GM23338 (cell line): Measurements from ENCODE around the gene TTC33. TPM values are rescaled to one million over a fixed set of nuclear protein-coding genes. Genes with fewer than 3 reads are reported as not detected.

Experiments used
- ATAC-seq: fragments of 200-7000 bp; cut with Tn5 transposase; 3 replicates; pipeline ENCODE4 v1.9.1; 2020
- DNase-seq: peaks from one replicate; pipeline ENCODE4 v3.0.0-alpha.2; 2015; ENCODE audit warnings: low spot score
- H2AFZ ChIP-seq: fragments of 200-600 bp; sonication (generic); 2 replicates; pipeline ENCODE4 v1.8.0; 2016; ENCODE audit warnings: antibody characterized with exemption, mild to moderate bottlenecking, moderate library complexity
- H3F3A ChIP-seq: fragments of 200-600 bp; sonication (generic); replicated peaks from 2 replicates; pipeline ENCODE4 v1.8.0; 2017; ENCODE audit warnings: antibody characterized with exemption, mixed run types, low read depth
- H3K27ac ChIP-seq: fragments of 200-600 bp; sonication (generic); 2 replicates; pipeline ENCODE4 v1.6.1; 2016; ENCODE audit warnings: low read depth
- H3K27me3 ChIP-seq: fragments of 200-600 bp; sonication (generic); 2 replicates; pipeline ENCODE4 v1.8.0; 2016; ENCODE audit warnings: mild to moderate bottlenecking, mixed run types, moderate library complexity; ENCODE audit not compliant: insufficient read depth
- H3K36me3 ChIP-seq: fragments of 200-600 bp; sonication (generic); 2 replicates; pipeline ENCODE4 v1.8.0; 2016; ENCODE audit warnings: mild to moderate bottlenecking; ENCODE audit not compliant: insufficient read depth
- H3K4me1 ChIP-seq: fragments of 200-600 bp; sonication (generic); 2 replicates; pipeline ENCODE4 v1.8.0; 2016; ENCODE audit warnings: mild to moderate bottlenecking, moderate library complexity; ENCODE audit not compliant: insufficient read depth
- H3K4me2 ChIP-seq: fragments of 200-600 bp; sonication (generic); 2 replicates; pipeline ENCODE4 v1.7.1; 2017; ENCODE audit warnings: mixed run types
- H3K4me3 ChIP-seq: fragments of 200-600 bp; sonication (generic); 2 replicates; pipeline ENCODE4 v1.6.1; 2016; ENCODE audit warnings: mixed run types
- H3K79me2 ChIP-seq: fragments of 200-600 bp; sonication (generic); replicated peaks from 2 replicates; pipeline ENCODE4 v1.8.0; 2017; ENCODE audit warnings: mild to moderate bottlenecking; ENCODE audit not compliant: insufficient read depth
- H3K9me2 ChIP-seq: fragments of 200-600 bp; sonication (generic); 2 replicates; pipeline ENCODE4 v1.8.0; 2017; ENCODE audit not compliant: insufficient read depth
- H4K20me1 ChIP-seq: fragments of 200-600 bp; sonication (generic); replicated peaks from 2 replicates; pipeline ENCODE4 v1.8.0; 2017; ENCODE audit warnings: mild to moderate bottlenecking; ENCODE audit not compliant: insufficient read depth
- H3K27ac Mint-ChIP-seq: 2 replicates; pipeline ENCODE4 v1.8.0; 2020; ENCODE audit warnings: inconsistent platforms, mild to moderate bottlenecking, moderate library complexity, mixed read lengths
- H3K27me3 Mint-ChIP-seq: 3 replicates; pipeline ENCODE4 v1.8.0; 2022; ENCODE audit warnings: low read depth, mild to moderate bottlenecking, moderate library complexity, mixed read lengths, inconsistent platforms; ENCODE audit not compliant: insufficient read depth, poor library complexity
- H3K36me3 Mint-ChIP-seq: 3 replicates; pipeline ENCODE4 v1.8.0; 2021; ENCODE audit warnings: low read depth, mild to moderate bottlenecking, inconsistent platforms, moderate library complexity, mixed read lengths
- H3K4me1 Mint-ChIP-seq: 3 replicates; pipeline ENCODE4 v1.8.0; 2020; ENCODE audit warnings: mild to moderate bottlenecking, inconsistent platforms, mixed read lengths
- H3K4me3 Mint-ChIP-seq: 3 replicates; pipeline ENCODE4 v1.8.0; 2021; ENCODE audit warnings: moderate library complexity, mild to moderate bottlenecking, inconsistent platforms, mixed read lengths
- H3K9me3 Mint-ChIP-seq: 3 replicates; pipeline ENCODE4 v1.8.0; 2020; ENCODE audit warnings: moderate library complexity, mild to moderate bottlenecking, inconsistent platforms, mixed read lengths
- CREB1 ChIP-seq: fragments of 250-450 bp; sonication (Bioruptor Pico); IDR thresholded peaks from 2 replicates; pipeline ENCODE4 v1.5.0; 2020; ENCODE audit warnings: low read depth, mild to moderate bottlenecking, moderate library complexity
- CTCF ChIP-seq, 2 experiments: fragments of 200-600 bp in 1 of 2; sonication (generic) in 1 of 2; conservative IDR thresholded peaks; 2 replicates each; pipeline versions ENCODE4 v1.5.1 to v1.6.1; 2016 to 2017; ENCODE audit warnings: antibody characterized with exemption in 2 of 2, low read depth in 2 of 2, mild to moderate bottlenecking in 2 of 2, moderate library complexity in 1 of 2
- ETS1 ChIP-seq: IDR thresholded peaks from 2 replicates; pipeline ENCODE4 v1.6.1; 2016; ENCODE audit warnings: antibody characterized with exemption
- EZH2 ChIP-seq: fragments of 200-600 bp; sonication (generic); IDR thresholded peaks from one replicate; pipeline ENCODE4 v1.8.0; 2017; ENCODE audit warnings: antibody characterized with exemption, mild to moderate bottlenecking, low read depth; ENCODE audit not compliant: unreplicated experiment
- EZH2phosphoT487 ChIP-seq: fragments of 200-600 bp; sonication (generic); IDR thresholded peaks from one replicate; pipeline ENCODE4 v1.8.1; 2018; ENCODE audit warnings: antibody characterized with exemption; ENCODE audit not compliant: unreplicated experiment
- JUNB ChIP-seq: IDR thresholded peaks from one replicate; pipeline ENCODE4 v1.6.1; 2016; ENCODE audit warnings: antibody characterized with exemption; ENCODE audit not compliant: unreplicated experiment
- NANOG ChIP-seq: IDR thresholded peaks from 2 replicates; pipeline ENCODE4 v1.6.1; 2016; ENCODE audit warnings: antibody characterized with exemption, borderline replicate concordance
- POLR2AphosphoS5 ChIP-seq: IDR thresholded peaks from 2 replicates; pipeline ENCODE4 v1.6.1; 2016; ENCODE audit warnings: antibody characterized with exemption, low read depth
- REST ChIP-seq: IDR thresholded peaks from one replicate; pipeline ENCODE4 v1.6.1; 2018; ENCODE audit warnings: antibody characterized with exemption; ENCODE audit not compliant: unreplicated experiment
- STAT1 ChIP-seq: IDR thresholded peaks from one replicate; pipeline ENCODE4 v1.6.1; 2016; ENCODE audit warnings: antibody characterized with exemption; ENCODE audit not compliant: unreplicated experiment
- ZNF114 ChIP-seq: fragments of 250-450 bp; sonication (Bioruptor Pico); IDR thresholded peaks from 2 replicates; pipeline ENCODE4 v1.5.0; 2020; ENCODE audit warnings: mild to moderate bottlenecking, moderate library complexity
- polyA plus RNA-seq: library from polyadenylated mRNA; unstranded; fragments of >200 nt; fragmentation: Nextera tagmentation; extraction: Ambion mirVana; gene quantifications from 2 replicates; pipeline ENCODE4 v1.2.1, GENCODE V29; 2016
- total RNA-seq: library from RNA; depleted of rRNA; stranded (reverse); fragments of >200 nt; shearing (Covaris generic); gene quantifications from 2 replicates; pipeline ENCODE4 v1.2.3, GENCODE V29; 2014

TTC33 gene
- total and polyA plus RNA-seq, 2 experiments from 2014 or later, result 4.1 to 11.5 TPM

- H3K27me3 Mint-ChIP-seq, result peaks cover 1% of the 10 kb centered on the region
- Histone ChIP-seq H3K36me3 (peaks cover 23% of the 10 kb centered on the region; the same call in 1 of the 2 replicates), H3K27me3 (no peaks in the 10 kb centered on the region), H3K4me2 (no peak overlapping the region), H2AFZ (no peak overlapping the region), H3K4me1 (no peaks in the 10 kb centered on the region), H3K4me3 (no peak overlapping the region), H3K9me2 (no peaks in the 10 kb centered on the region), H3K27ac (no peak overlapping the region), H3K79me2 (0 out of 2 replicates have a peak, but pooled peaks cover 5% of the 10 kb centered on the region), H4K20me1 (no peaks in the 10 kb centered on the region; the same call in 1 of the 2 replicates), H3F3A (no peaks in the 10 kb centered on the region)
- H3K36me3 Mint-ChIP-seq, result peaks cover 31% of the 10 kb centered on the region
- no peak for ATAC-seq
- H3K9me3 Mint-ChIP-seq, result no peaks in the 10 kb centered on the region
- no peak overlapping the region for H3K27ac Mint-ChIP-seq
- DNase-seq, result no peak
- H3K4me3 Mint-ChIP-seq, result no peak overlapping the region
- no peaks in the 10 kb centered on the region for H3K4me1 Mint-ChIP-seq
- no peak for TF ChIP-seq EZH2phosphoT487
- TF ChIP-seq STAT1, result no peak
- no peak for TF ChIP-seq POLR2AphosphoS5
- no peak for TF ChIP-seq REST
- TF ChIP-seq CREB1, result no peak
- no peak for TF ChIP-seq NANOG
- no peak for TF ChIP-seq CTCF (conservative IDR thresholded peaks at IDR 0.05; ENCODE audit: low read depth in 2 of 2)
- TF ChIP-seq JUNB, result no peak
Measured at GRCh38 chr5:40770764-40771163, 15.0 kb upstream of the TTC33 start.

- H3K9me2 ChIP-seq, result no peaks in the 10 kb centered on the region
- no peak overlapping the region for H3K4me3 Mint-ChIP-seq
- H3K27me3 ChIP-seq, result no peaks in the 10 kb centered on the region
- no peak overlapping the region for H3K4me3 ChIP-seq
- no peak overlapping the region for H3K27ac Mint-ChIP-seq
- H3K27ac ChIP-seq, result no peak overlapping the region
- no peaks in the 10 kb centered on the region for H3K9me3 Mint-ChIP-seq
- peaks cover 3% of the 10 kb centered on the region; the same call in 1 of the 2 replicates for H4K20me1 ChIP-seq
- no peak for ATAC-seq
- H2AFZ ChIP-seq, result no peak overlapping the region
- peaks cover 46% of the 10 kb centered on the region for H3K36me3 Mint-ChIP-seq
- H3K27me3 Mint-ChIP-seq, result peaks cover 2% of the 10 kb centered on the region
- no peak overlapping the region for H3K4me2 ChIP-seq
- no peak for DNase-seq
- H3F3A ChIP-seq, result no peaks in the 10 kb centered on the region
- H3K79me2 ChIP-seq, result no peaks in the 10 kb centered on the region
- no peak for TF ChIP-seq STAT1
- TF ChIP-seq JUNB, result no peak
- TF ChIP-seq EZH2, result no peak
- TF ChIP-seq REST, result no peak
- no peak for TF ChIP-seq POLR2AphosphoS5
- no peak for TF ChIP-seq ZNF114 (CRISPR knock-in tag)
- no peak for TF ChIP-seq ETS1
- H3K4me1 ChIP-seq, result no peaks in the 10 kb centered on the region
- no peaks in the 10 kb centered on the region for H3K4me1 Mint-ChIP-seq
- H3K36me3 ChIP-seq, result peaks cover 34% of the 10 kb centered on the region; the same call in 1 of the 2 replicates
Measured at GRCh38 chr5:40762705-40763104, 6.9 kb upstream of the TTC33 start.
